ENCODE measurements around the gene CHAT. TPM values are rescaled to one million over a fixed set of nuclear protein-coding genes. Genes with fewer than 3 reads are reported as not detected.

The CHAT gene
- total RNA-seq, 1 experiment from 2014 or later, result not detected

- ChIA-PET POLR2A (ENCODE audit: unreplicated experiment) (no interaction called here), CTCF (no interaction called here)
- no peaks in the 10 kb centered on the region for H3K9me3 ChIP-seq (ENCODE audit: insufficient read depth, low read depth)
- H3F3A ChIP-seq (ENCODE audit: insufficient read depth, low read depth), result no peaks in the 10 kb centered on the region
- no peak overlapping the region for H3K27ac ChIP-seq
- no peaks in the 10 kb centered on the region for H3K36me3 ChIP-seq (ENCODE audit: low read depth)
- H3K9me2 ChIP-seq (ENCODE audit: insufficient read depth), result no peaks in the 10 kb centered on the region
- no peaks in the 10 kb centered on the region for H4K20me1 ChIP-seq (ENCODE audit: insufficient read depth)
- peaks cover 31% of the 10 kb centered on the region for H3K27me3 ChIP-seq (ENCODE audit: insufficient read depth, low read depth)
- no peak overlapping the region for H3K4me2 ChIP-seq
- no peaks in the 10 kb centered on the region for H3K79me2 ChIP-seq (ENCODE audit: low read depth)
- no peak for DNase-seq
- H3K4me1 ChIP-seq (replicated peaks; ENCODE audit: insufficient read depth), result no peaks in the 10 kb centered on the region
- no TSS peak for BruUV-seq (replicated peaks)
- no peak overlapping the region for H2AFZ ChIP-seq
- intact Hi-C loops (cut with micrococcal nuclease; ENCODE audit: unreplicated experiment), result no loop called here
- TF ChIP-seq EZH2 (IDR thresholded peaks at IDR 0.05; ENCODE audit: low read depth) (no peak), CTCF (conservative IDR thresholded peaks at IDR 0.05) (no peak)
- no peak overlapping the region for H3K4me3 ChIP-seq
These were observed 6.5 kb downstream of the CHAT start for GRCh38 chr10:49620286-49620810.

- H3K4me1 ChIP-seq (replicated peaks; ENCODE audit: insufficient read depth), result no peaks in the 10 kb centered on the region
- H3K27ac ChIP-seq, result no peak overlapping the region
- DNase-seq, result no peak
- H3K4me3 ChIP-seq, result no peak overlapping the region
- TF ChIP-seq CTCF (conservative IDR thresholded peaks at IDR 0.05) (no peak), EZH2 (IDR thresholded peaks at IDR 0.05; ENCODE audit: low read depth) (no peak)
- H3K9me3 ChIP-seq (ENCODE audit: insufficient read depth, low read depth), result no peaks in the 10 kb centered on the region
- ChIA-PET CTCF (no interaction called here), POLR2A (ENCODE audit: unreplicated experiment) (no interaction called here)
- no peak overlapping the region for H2AFZ ChIP-seq
- H3K79me2 ChIP-seq (ENCODE audit: low read depth), result no peaks in the 10 kb centered on the region
- peaks cover 31% of the 10 kb centered on the region for H3K27me3 ChIP-seq (ENCODE audit: insufficient read depth, low read depth)
- H4K20me1 ChIP-seq (ENCODE audit: insufficient read depth), result no peaks in the 10 kb centered on the region
- no peaks in the 10 kb centered on the region for H3F3A ChIP-seq (ENCODE audit: insufficient read depth, low read depth)
- H3K4me2 ChIP-seq, result no peak overlapping the region
- no peaks in the 10 kb centered on the region for H3K9me2 ChIP-seq (ENCODE audit: insufficient read depth)
- no TSS peak for BruUV-seq (replicated peaks)
- intact Hi-C loops (cut with micrococcal nuclease; ENCODE audit: unreplicated experiment), result no loop called here
- H3K36me3 ChIP-seq (ENCODE audit: low read depth), result no peaks in the 10 kb centered on the region
These were observed 7.1 kb downstream of the CHAT start for GRCh38 chr10:49620841-49621378.

GRCh38 chr10:49621561-49621960 is 7.7 kb downstream of the CHAT start:
- BruUV-seq (replicated peaks), result no TSS peak

More at GRCh38 chr10:49621561-49621960, 7.7 kb downstream of the CHAT start:
- Histone ChIP-seq H3K36me3 (ENCODE audit: low read depth) (no peaks in the 10 kb centered on the region), H4K20me1 (ENCODE audit: insufficient read depth) (no peaks in the 10 kb centered on the region), H3K9me3 (ENCODE audit: insufficient read depth, low read depth) (no peaks in the 10 kb centered on the region), H3F3A (ENCODE audit: insufficient read depth, low read depth) (no peaks in the 10 kb centered on the region), H3K9me2 (ENCODE audit: insufficient read depth) (no peaks in the 10 kb centered on the region), H3K27me3 (ENCODE audit: insufficient read depth, low read depth) (peaks cover 31% of the 10 kb centered on the region), H3K4me2 (no peak overlapping the region), H2AFZ (no peak overlapping the region), H3K4me3 (no peak overlapping the region), H3K79me2 (ENCODE audit: low read depth) (no peaks in the 10 kb centered on the region), H3K27ac (no peak overlapping the region), H3K4me1 (replicated peaks; ENCODE audit: insufficient read depth) (no peaks in the 10 kb centered on the region)
- intact Hi-C loops (cut with micrococcal nuclease; ENCODE audit: unreplicated experiment), result no loop called here
- POLR2A ChIA-PET (ENCODE audit: unreplicated experiment), result no interaction called here
- CTCF ChIA-PET, result no interaction called here
- TF ChIP-seq EZH2 (IDR thresholded peaks at IDR 0.05; ENCODE audit: low read depth), result no peak
- TF ChIP-seq CTCF (conservative IDR thresholded peaks at IDR 0.05), result no peak
- no peak for DNase-seq
